Nephron (organoid): ENCODE results near the gene CELF2.
"Not testable (repeated sequence)": the region's sequence is repeated elsewhere in the genome, so short reads cannot be mapped to it uniquely, and the experiment has no call there.

Experiments
- H3K27ac Mint-ChIP-seq, 3 experiments: 2 replicates each; pipeline ENCODE4 v1.8.0; 2020; ENCODE audit warnings: mixed read lengths in 3 of 3, mild to moderate bottlenecking in 2 of 3, moderate library complexity in 1 of 3
- H3K27me3 Mint-ChIP-seq: 2 replicates; pipeline ENCODE4 v1.8.0; 2021; ENCODE audit warnings: low read depth, mild to moderate bottlenecking, moderate library complexity, mixed read lengths
- H3K36me3 Mint-ChIP-seq: 2 replicates; pipeline ENCODE4 v1.8.0; 2020; ENCODE audit warnings: low read depth, mixed read lengths
- H3K4me1 Mint-ChIP-seq: 2 replicates; pipeline ENCODE4 v1.8.0; 2020; ENCODE audit warnings: mixed read lengths
- H3K4me3 Mint-ChIP-seq, 3 experiments: 2 replicates each; pipeline ENCODE4 v1.8.0; 2020; ENCODE audit warnings: mild to moderate bottlenecking in 3 of 3, mixed read lengths in 3 of 3, moderate library complexity in 2 of 3
- H3K9me3 Mint-ChIP-seq: 2 replicates; pipeline ENCODE4 v1.8.0; 2020; ENCODE audit warnings: mixed read lengths
- TF ChIP-seq, protein P1 (sequence below), 3 experiments: fragments of 200-600 bp; sonication (generic); IDR thresholded peaks; one replicate each; pipeline ENCODE4 v1.5.0; 2021; ENCODE audit warnings: antibody characterized with exemption in 3 of 3; ENCODE audit not compliant: unreplicated experiment in 3 of 3

The CELF2 gene

DNA sequence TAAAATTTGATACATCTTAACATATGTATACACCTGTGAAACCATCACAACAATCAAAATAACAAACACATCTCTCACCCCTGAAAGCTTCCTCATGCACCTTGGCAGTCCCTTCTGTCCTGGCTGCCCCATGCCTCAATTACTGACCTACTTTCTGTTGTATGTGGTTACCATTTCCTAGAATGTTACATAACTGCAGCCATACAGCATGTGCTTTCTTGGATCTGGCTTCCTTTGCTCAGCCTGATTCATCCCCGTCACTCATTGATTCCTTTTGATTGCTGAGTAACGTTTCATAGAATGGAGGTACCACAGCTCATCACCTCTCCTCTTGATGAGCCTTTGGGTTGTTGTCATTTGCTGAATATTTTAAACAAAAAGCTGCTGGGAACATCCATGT is 165.3 kb downstream of the CELF2 start:
- peaks cover 23% of the 10 kb centered on the region for H3K36me3 Mint-ChIP-seq
- no peak overlapping the region for H3K4me3 Mint-ChIP-seq
- H3K9me3 Mint-ChIP-seq = peaks cover 15% of the 10 kb centered on the region
- no peaks in the 10 kb centered on the region for H3K27me3 Mint-ChIP-seq
- no peak overlapping the region for H3K27ac Mint-ChIP-seq
- peaks cover 27% of the 10 kb centered on the region for H3K4me1 Mint-ChIP-seq
- TF ChIP-seq, protein P1, sequence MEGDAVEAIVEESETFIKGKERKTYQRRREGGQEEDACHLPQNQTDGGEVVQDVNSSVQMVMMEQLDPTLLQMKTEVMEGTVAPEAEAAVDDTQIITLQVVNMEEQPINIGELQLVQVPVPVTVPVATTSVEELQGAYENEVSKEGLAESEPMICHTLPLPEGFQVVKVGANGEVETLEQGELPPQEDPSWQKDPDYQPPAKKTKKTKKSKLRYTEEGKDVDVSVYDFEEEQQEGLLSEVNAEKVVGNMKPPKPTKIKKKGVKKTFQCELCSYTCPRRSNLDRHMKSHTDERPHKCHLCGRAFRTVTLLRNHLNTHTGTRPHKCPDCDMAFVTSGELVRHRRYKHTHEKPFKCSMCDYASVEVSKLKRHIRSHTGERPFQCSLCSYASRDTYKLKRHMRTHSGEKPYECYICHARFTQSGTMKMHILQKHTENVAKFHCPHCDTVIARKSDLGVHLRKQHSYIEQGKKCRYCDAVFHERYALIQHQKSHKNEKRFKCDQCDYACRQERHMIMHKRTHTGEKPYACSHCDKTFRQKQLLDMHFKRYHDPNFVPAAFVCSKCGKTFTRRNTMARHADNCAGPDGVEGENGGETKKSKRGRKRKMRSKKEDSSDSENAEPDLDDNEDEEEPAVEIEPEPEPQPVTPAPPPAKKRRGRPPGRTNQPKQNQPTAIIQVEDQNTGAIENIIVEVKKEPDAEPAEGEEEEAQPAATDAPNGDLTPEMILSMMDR (IDR thresholded peaks at IDR 0.05; ENCODE audit: unreplicated experiment in 3 of 3) = no peak

DNA sequence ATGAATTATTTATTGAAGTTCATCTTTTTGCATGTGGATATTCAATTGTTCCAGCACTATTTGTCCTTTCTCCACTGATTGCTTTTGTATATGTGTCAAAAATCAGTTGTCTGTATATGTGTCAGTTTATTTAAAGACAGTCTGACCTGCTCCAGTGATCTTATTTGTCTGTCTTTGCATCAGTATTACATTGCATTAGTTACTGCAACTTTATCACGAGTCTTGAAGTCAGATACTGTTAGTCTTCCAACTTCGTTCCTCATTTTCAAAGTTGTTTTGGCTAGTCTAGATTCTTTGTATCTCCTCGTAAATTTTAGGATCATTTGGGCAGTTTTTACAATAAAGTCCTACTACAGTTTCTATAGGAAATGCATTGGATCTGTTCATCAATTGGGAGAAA is 166.4 kb downstream of the CELF2 start:
- peaks cover 27% of the 10 kb centered on the region for H3K36me3 Mint-ChIP-seq
- no peaks in the 10 kb centered on the region for H3K27me3 Mint-ChIP-seq
- peaks cover 18% of the 10 kb centered on the region for H3K4me1 Mint-ChIP-seq
- no peak overlapping the region for H3K4me3 Mint-ChIP-seq
- TF ChIP-seq, protein P1 (IDR thresholded peaks at IDR 0.05; ENCODE audit: unreplicated experiment in 3 of 3) = no peak
- H3K9me3 Mint-ChIP-seq = peaks cover 17% of the 10 kb centered on the region
- no peak overlapping the region for H3K27ac Mint-ChIP-seq

DNA sequence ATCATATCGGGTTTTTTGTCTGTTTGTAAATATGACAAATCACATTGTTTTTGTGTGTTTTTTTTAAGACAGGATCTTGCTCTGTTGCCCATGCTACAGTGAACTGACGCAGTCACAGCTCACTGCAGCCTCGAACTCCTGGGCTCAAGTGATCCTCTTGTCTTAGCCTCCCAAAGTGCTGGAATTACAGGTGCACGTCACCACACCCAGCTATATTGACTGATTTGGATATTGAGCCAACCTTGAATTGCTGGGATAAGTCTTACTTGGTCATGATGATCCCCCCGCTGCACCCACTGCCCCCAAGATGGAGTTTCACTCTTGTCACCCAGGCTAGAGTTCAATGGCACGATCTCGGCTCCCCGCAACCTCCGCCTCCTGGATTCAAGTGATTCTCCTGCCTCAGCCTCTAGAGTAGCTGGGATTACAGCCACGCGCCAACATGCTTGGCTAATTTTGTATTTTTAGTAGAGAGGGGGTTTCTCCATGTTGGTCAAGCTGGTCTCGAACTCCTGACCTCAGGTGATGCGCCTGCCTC is 167.5 kb downstream of the CELF2 start:
- H3K27me3 Mint-ChIP-seq, H3K4me3 Mint-ChIP-seq, H3K27ac Mint-ChIP-seq: not testable (repeated sequence)
- peaks cover 32% of the 10 kb centered on the region for H3K36me3 Mint-ChIP-seq
- H3K9me3 Mint-ChIP-seq = peaks cover 17% of the 10 kb centered on the region
- H3K4me1 Mint-ChIP-seq = peaks cover 17% of the 10 kb centered on the region

DNA sequence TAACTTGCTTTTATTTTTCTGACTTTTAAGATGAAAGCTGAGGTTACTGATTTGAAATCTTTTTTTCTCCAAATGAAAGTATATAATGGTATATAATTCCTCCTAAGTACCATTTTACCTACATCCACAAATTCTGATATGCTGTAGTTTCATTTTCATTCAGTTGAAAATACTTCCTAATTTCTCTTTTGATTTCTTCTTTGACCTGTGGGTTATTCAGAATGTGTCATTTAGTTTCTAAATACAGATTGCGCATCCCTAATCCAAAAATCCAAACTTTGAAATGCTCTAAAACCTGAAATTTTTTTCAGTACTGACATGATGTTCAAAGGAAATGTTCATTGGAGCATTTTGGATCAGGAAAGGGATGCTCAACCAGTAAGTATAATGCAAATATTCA is 168.7 kb downstream of the CELF2 start:
- peaks cover 17% of the 10 kb centered on the region for H3K9me3 Mint-ChIP-seq
- peaks cover 32% of the 10 kb centered on the region for H3K36me3 Mint-ChIP-seq
- TF ChIP-seq, protein P1 (IDR thresholded peaks at IDR 0.05; ENCODE audit: unreplicated experiment in 3 of 3) = no peak
- H3K4me3 Mint-ChIP-seq = no peak overlapping the region
- peaks cover 14% of the 10 kb centered on the region for H3K4me1 Mint-ChIP-seq
- no peak overlapping the region for H3K27ac Mint-ChIP-seq
- H3K27me3 Mint-ChIP-seq = no peaks in the 10 kb centered on the region

DNA sequence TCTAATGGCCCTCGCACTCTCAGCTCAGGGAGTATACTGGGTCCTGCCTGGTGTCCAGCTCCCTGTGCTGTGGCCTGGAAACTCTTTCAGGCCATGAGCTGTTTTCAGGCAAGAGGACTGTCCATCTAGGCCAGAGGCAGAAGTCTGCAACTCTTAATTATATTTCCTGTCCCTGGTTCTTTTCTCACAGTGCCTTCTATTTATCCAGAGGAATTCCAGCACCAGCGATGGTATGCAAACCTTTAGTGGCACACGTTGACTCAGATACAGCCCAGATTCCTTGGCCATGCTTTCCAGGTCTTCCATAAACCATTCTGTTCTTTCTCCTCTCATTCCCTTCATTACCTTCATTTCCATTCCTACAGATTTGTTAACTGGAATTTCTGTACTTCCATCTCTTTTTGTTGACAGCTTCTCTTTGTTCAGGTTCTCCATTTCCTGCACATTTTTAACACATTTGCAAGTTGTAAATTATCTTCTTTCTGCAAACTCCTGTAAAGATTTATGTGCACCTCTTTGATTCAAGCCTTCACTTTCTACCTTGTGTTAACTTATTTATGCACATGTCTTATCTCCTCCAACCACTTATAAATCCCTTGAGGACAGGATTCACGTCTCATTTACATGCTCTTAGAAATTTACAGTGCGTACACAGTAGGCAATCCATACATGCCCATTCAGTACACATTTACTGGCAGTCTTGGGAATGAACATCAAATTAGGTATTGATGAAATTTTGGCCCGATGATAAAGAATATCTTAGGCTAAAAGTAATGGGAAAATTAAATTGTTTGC is 172.1 kb downstream of the CELF2 start:
- Mint-ChIP-seq H3K4me3 (no peak overlapping the region), H3K9me3 (peaks cover 17% of the 10 kb centered on the region), H3K4me1 (peaks cover 11% of the 10 kb centered on the region), H3K27ac (peak overlapping the region in 1 of 3 experiments; percentile 59), H3K36me3 (peaks cover 36% of the 10 kb centered on the region), H3K27me3 (no peaks in the 10 kb centered on the region)
- TF ChIP-seq, protein P1 (IDR thresholded peaks at IDR 0.05; ENCODE audit: unreplicated experiment in 3 of 3) = no peak

DNA sequence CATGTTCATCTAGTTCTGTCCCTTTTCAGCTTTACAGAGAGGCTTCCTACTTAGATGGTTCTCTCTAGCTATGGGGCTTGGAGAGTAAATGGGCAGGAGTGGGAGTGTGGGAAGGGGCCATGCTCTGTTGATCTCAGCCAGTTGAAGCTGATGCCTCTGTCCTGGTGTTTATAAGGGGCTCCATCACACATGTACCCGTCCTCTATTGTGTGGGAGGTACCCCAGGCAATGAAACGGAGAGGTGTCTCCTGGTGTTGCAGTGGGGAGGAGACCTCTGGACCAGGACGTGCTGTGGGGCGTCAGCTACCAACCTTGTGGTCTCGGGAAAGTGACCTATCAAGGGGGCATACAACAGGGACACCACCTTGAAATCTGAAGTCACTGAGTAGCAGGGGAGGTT is 173.5 kb downstream of the CELF2 start:
- Mint-ChIP-seq H3K27ac (no peak overlapping the region), H3K9me3 (peaks cover 12% of the 10 kb centered on the region), H3K4me1 (peaks cover 18% of the 10 kb centered on the region), H3K27me3 (no peaks in the 10 kb centered on the region), H3K36me3 (peaks cover 25% of the 10 kb centered on the region), H3K4me3 (no peak overlapping the region)
- TF ChIP-seq, protein P1 (IDR thresholded peaks at IDR 0.05; ENCODE audit: unreplicated experiment in 3 of 3) = no peak
